GM19238 (cell line): ENCODE data around the gene PTPRK.

Source experiments
- DNase-seq: peaks from one replicate; pipeline ENCODE4 v3.0.0; 2011; ENCODE audit warnings: low spot score; ENCODE audit not compliant: insufficient read length

PTPRK gene

GRCh38 chr6:128520436-128521281 lies at the start of gene PTPRK:
PTPRK (minus strand) TSS chr6:128520599; CDS start chr6:128520358, 241 bp downstream.
- DNase-seq = peak; percentile 58

- no peak for DNase-seq
These were observed 46.6 kb upstream of the PTPRK start for GRCh38 chr6:128567029-128567428.

- DNase-seq = no peak
These were observed 40.6 kb upstream of the PTPRK start for GRCh38 chr6:128560966-128561365.

- no peak for DNase-seq
These were observed 38.5 kb upstream of the PTPRK start for GRCh38 chr6:128558924-128559323.

GRCh38 chr6:128558021-128558420 lies 37.6 kb upstream of the PTPRK start:
- no peak for DNase-seq

GRCh38 chr6:128557081-128557480 lies 36.7 kb upstream of the PTPRK start:
- DNase-seq = no peak

- no peak for DNase-seq
These were observed 33.9 kb upstream of the PTPRK start for GRCh38 chr6:128554302-128554701.

GRCh38 chr6:128541261-128541660 lies 20.9 kb upstream of the PTPRK start:
- DNase-seq = no peak

GRCh38 chr6:128538763-128539162 lies 18.4 kb upstream of the PTPRK start:
- no peak for DNase-seq

GRCh38 chr6:128532827-128533226 lies 12.4 kb upstream of the PTPRK start:
- DNase-seq = no peak

- DNase-seq = no peak
These were observed 11.7 kb upstream of the PTPRK start for GRCh38 chr6:128532136-128532535.

GRCh38 chr6:128531696-128532095 lies 11.3 kb upstream of the PTPRK start:
- no peak for DNase-seq

GRCh38 chr6:128528241-128528640 lies 7.8 kb upstream of the PTPRK start:
- DNase-seq = no peak

- no peak for DNase-seq
These were observed 7.0 kb upstream of the PTPRK start for GRCh38 chr6:128527375-128527774.

- no peak for DNase-seq
These were observed 5.9 kb upstream of the PTPRK start for GRCh38 chr6:128526152-128526914.

GRCh38 chr6:128525406-128525805 lies 5.0 kb upstream of the PTPRK start:
- no peak for DNase-seq

GRCh38 chr6:128521282-128521632 lies 858 bp upstream of the PTPRK start:
- DNase-seq = no peak

- peak; percentile 13 for DNase-seq
These were observed 416 bp downstream of the PTPRK start for GRCh38 chr6:128519931-128520435.

GRCh38 chr6:128519132-128519930 lies 1.1 kb downstream of the PTPRK start:
- DNase-seq = peak; percentile 7

- no peak for DNase-seq
These were observed 1.8 kb downstream of the PTPRK start for GRCh38 chr6:128518434-128519131.

GRCh38 chr6:128517124-128517523 lies 3.3 kb downstream of the PTPRK start:
- DNase-seq = no peak
